HCT116 (cell line): ENCODE data around the gene TNFRSF18. TPM values are rescaled to one million over a fixed set of nuclear protein-coding genes. Genes with fewer than 3 reads are reported as not detected.

Experiments used
- ATAC-seq: fragments of 200-7000 bp; cut with Tn5 transposase; 2 replicates; pipeline ENCODE4 v1.9.1; 2020; ENCODE audit warnings: mild to moderate bottlenecking, moderate library complexity
- BruUV-seq: library from RNA; stranded (reverse); fragments of 400-500 nt; replicated peaks from 2 replicates; lab custom pipeline; 2021; lab: Mats Ljungman, UMichigan
- CTCF ChIA-PET: fragments of 300-600 bp; sonication (Branson Sonifier 250); formaldehyde crosslinking; loops from one replicate; lab custom pipeline; 2021; ENCODE audit warnings: antibody characterized with exemption; lab: Charles Lee
- POLR2A ChIA-PET: fragments of 300-600, 350-600 bp; sonication (Branson Sonifier 250); formaldehyde crosslinking; loops from one replicate; lab custom pipeline; 2021; ENCODE audit warnings: antibody characterized with exemption; lab: Charles Lee
- RAD21 ChIA-PET, 2 experiments: fragments of 300-600 bp; sonication (Branson Sonifier 250); formaldehyde crosslinking; loops; one replicate each; lab custom pipeline; 2023; ENCODE audit warnings: low total read pairs in 2 of 2; ENCODE audit not compliant: uncharacterized antibody in 2 of 2, unreplicated experiment in 2 of 2, low non-redundant PET in 1 of 2; lab: Charles Lee
- DNase-seq: peaks from one replicate; pipeline ENCODE4 v3.0.0-alpha.2; 2010; ENCODE audit warnings: low read depth, low spot score
- H2AFZ ChIP-seq: fragments of 200-600 bp; shearing (Covaris generic), sonication (generic); 2 replicates; pipeline ENCODE4 v1.6.1; 2017; ENCODE audit warnings: low read depth, mixed run types, mixed read lengths, antibody characterized with exemption, low read length; ENCODE audit not compliant: poor library complexity, severe bottlenecking
- H3K27ac ChIP-seq: 2 replicates; pipeline ENCODE4 v1.5.1; 2012; ENCODE audit warnings: low read depth, low read length
- H3K27me3 ChIP-seq: fragments of 200-600 bp; sonication (generic); 2 replicates; pipeline ENCODE4 v1.6.1; 2016; ENCODE audit warnings: mixed run types, low read length, mixed read lengths; ENCODE audit not compliant: insufficient read depth
- H3K36me3 ChIP-seq, 2 experiments: fragments of 200-500 bp in 1 of 2; fragments of 200-600 bp in 1 of 2; sonication (Bioruptor generic) in 1 of 2; sonication (generic) in 1 of 2; 2 replicates each; pipeline versions ENCODE4 v1.5.1 to v1.6.1; 2014 to 2016; ENCODE audit warnings: low read length in 2 of 2, inconsistent platforms in 1 of 2, mixed read lengths in 1 of 2, mixed run types in 1 of 2; ENCODE audit not compliant: insufficient read depth in 2 of 2, control insufficient read depth in 1 of 2
- H3K4me1 ChIP-seq, 2 experiments: fragments of 200-600 bp in 1 of 2; sonication (generic) in 1 of 2; 2 replicates each; pipeline versions ENCODE4 v1.5.1 to v1.6.1; 2012 to 2017; ENCODE audit warnings: low read length in 2 of 2, inconsistent platforms in 1 of 2, mild to moderate bottlenecking in 1 of 2, mixed read lengths in 1 of 2, mixed run types in 1 of 2, moderate library complexity in 1 of 2; ENCODE audit not compliant: insufficient read depth in 2 of 2, control insufficient read depth in 1 of 2
- H3K4me2 ChIP-seq: fragments of 200-600 bp; sonication (generic); 2 replicates; pipeline ENCODE4 v1.6.1; 2017; ENCODE audit warnings: mixed run types, low read length, mixed read lengths
- H3K4me3 ChIP-seq, 2 experiments: fragments of 200-600 bp in 1 of 2; sonication (generic) in 1 of 2; replicated peaks in 1 of 2; 2 replicates each; pipeline ENCODE4 v1.5.1; 2011 to 2016; ENCODE audit warnings: low read length in 2 of 2, control low read depth in 1 of 2, low read depth in 1 of 2, mild to moderate bottlenecking in 1 of 2, mixed read lengths in 1 of 2, mixed run types in 1 of 2
- H3K79me2 ChIP-seq: fragments of 200-600 bp; sonication (generic); 2 replicates; pipeline ENCODE4 v1.6.1; 2017; ENCODE audit warnings: mild to moderate bottlenecking, mixed run types, low read length, moderate library complexity, mixed read lengths; ENCODE audit not compliant: insufficient read depth
- H3K9ac ChIP-seq: fragments of 200-600 bp; sonication (generic); 2 replicates; pipeline ENCODE4 v1.6.1; 2016; ENCODE audit warnings: low read length, mixed read lengths
- H3K9me2 ChIP-seq: fragments of 200-600 bp; sonication (generic), shearing (Covaris generic); 2 replicates; pipeline ENCODE4 v1.6.1; 2017; ENCODE audit warnings: mixed run types, mild to moderate bottlenecking, moderate library complexity; ENCODE audit not compliant: insufficient read depth
- H3K9me3 ChIP-seq, 2 experiments: fragments of 200-500 bp in 1 of 2; fragments of 200-600 bp in 1 of 2; sonication (Bioruptor generic) in 1 of 2; sonication (generic) in 1 of 2; 2 replicates each; pipeline ENCODE4 v1.6.1; 2014 to 2017; ENCODE audit warnings: low read length in 2 of 2, mixed read lengths in 2 of 2, inconsistent platforms in 1 of 2, low read depth in 1 of 2, mild to moderate bottlenecking in 1 of 2, mixed run types in 1 of 2, moderate library complexity in 1 of 2; ENCODE audit not compliant: control insufficient read depth in 1 of 2, insufficient read depth in 1 of 2
- H4K20me1 ChIP-seq: fragments of 200-600 bp; sonication (generic), shearing (Covaris generic); 2 replicates; pipeline ENCODE4 v1.6.1; 2017; ENCODE audit warnings: mixed run types, mild to moderate bottlenecking, moderate library complexity; ENCODE audit not compliant: insufficient read depth
- CBX3 ChIP-seq: IDR thresholded peaks from 2 replicates; pipeline ENCODE4 v1.6.1; 2012; ENCODE audit warnings: low read depth
- CEBPB ChIP-seq: IDR thresholded peaks from 2 replicates; pipeline ENCODE4 v1.6.1; 2012; ENCODE audit warnings: low read depth
- EGR1 ChIP-seq: IDR thresholded peaks from 2 replicates; pipeline ENCODE4 v1.6.1; 2012; ENCODE audit warnings: low read depth
- ELF1 ChIP-seq: IDR thresholded peaks from 2 replicates; pipeline ENCODE4 v1.6.1; 2012; ENCODE audit warnings: low read depth, borderline replicate concordance
- EZH2 ChIP-seq: fragments of 200-600 bp; sonication (generic); IDR thresholded peaks from 2 replicates; pipeline ENCODE4 v1.6.1; 2017; ENCODE audit warnings: antibody characterized with exemption, mixed run types
- FOSL1 ChIP-seq: IDR thresholded peaks from 2 replicates; pipeline ENCODE4 v1.6.1; 2012; ENCODE audit warnings: low read depth
- JUND ChIP-seq: IDR thresholded peaks from 2 replicates; pipeline ENCODE4 v1.6.1; 2012
- MAX ChIP-seq: IDR thresholded peaks from 2 replicates; pipeline ENCODE4 v1.6.1; 2012
- POLR2A ChIP-seq: IDR thresholded peaks from 2 replicates; pipeline ENCODE4 v1.7.0; 2011; ENCODE audit warnings: borderline replicate concordance; ENCODE audit not compliant: insufficient read depth, insufficient read length; ENCODE audit errors: extremely low read depth
- POLR2AphosphoS5 ChIP-seq: IDR thresholded peaks from 2 replicates; pipeline ENCODE4 v1.6.1; 2011; ENCODE audit warnings: mild to moderate bottlenecking, low read depth, low read length, moderate library complexity
- RAD21 ChIP-seq: IDR thresholded peaks from 2 replicates; pipeline ENCODE4 v1.6.1; 2012; ENCODE audit warnings: low read depth, mild to moderate bottlenecking
- REST ChIP-seq: IDR thresholded peaks from 2 replicates; pipeline ENCODE4 v1.6.1; 2012; ENCODE audit warnings: low read depth
- SIN3A ChIP-seq: IDR thresholded peaks from 2 replicates; pipeline ENCODE4 v1.6.1; 2012; ENCODE audit warnings: low read depth
- SP1 ChIP-seq: IDR thresholded peaks from 2 replicates; pipeline ENCODE4 v1.6.1; 2012; ENCODE audit warnings: low read depth
- SRF ChIP-seq: IDR thresholded peaks from 2 replicates; pipeline ENCODE4 v1.6.1; 2012; ENCODE audit warnings: low read depth
- TCF7L2 ChIP-seq: IDR thresholded peaks from 2 replicates; pipeline ENCODE4 v1.7.0; 2011; ENCODE audit warnings: borderline replicate concordance, inconsistent platforms; ENCODE audit not compliant: insufficient read depth, insufficient read length; ENCODE audit errors: extremely low read depth
- intact Hi-C: fragments of 100-400 bp; cut with micrococcal nuclease; formaldehyde crosslinking; loops from 2 replicates; pipeline ENCODE4 v1.10.0; 2022
- total RNA-seq: library from RNA; stranded (reverse); gene quantifications from one replicate; pipeline ENCODE4 v1.2.1, GENCODE V29; 2021; ENCODE audit not compliant: unreplicated experiment

TNFRSF18 gene
- total RNA-seq, 1 experiment from 2014 or later, result 56.2 TPM

- DNase-seq, result no peak
- TF ChIP-seq JUND (no peak), SRF (no peak), EZH2 (no peak), FOSL1 (no peak), POLR2A (no peak), CEBPB (no peak), TCF7L2 (no peak), SIN3A (no peak), SP1 (no peak), REST (no peak), MAX (no peak), POLR2AphosphoS5 (no peak), EGR1 (no peak), ELF1 (no peak), CBX3 (no peak), RAD21 (no peak)
- H3K9ac ChIP-seq, result no peak within 1 kb of the TSS
- no peaks in the 10 kb centered on the region for H3K27me3 ChIP-seq
- H3K4me1 ChIP-seq, result peaks cover 6 to 13% of the 10 kb centered on the region in 2 experiments
- peaks cover 2 to 16% of the 10 kb centered on the region in 2 experiments; a peak in 2 of 4 replicates for H3K36me3 ChIP-seq
- no peak within 1 kb of the TSS for H2AFZ ChIP-seq
- H3K79me2 ChIP-seq, result no peaks in the 10 kb centered on the region
- intact Hi-C loops, result no loop called here
- H3K4me2 ChIP-seq, result no peak within 1 kb of the TSS
- POLR2A ChIA-PET, result interaction anchor here (1.7 kb wide), 1 partner anchor 48 kb away, joined by 3 read pairs; no protein-coding TSS in a partner anchor
- no TSS peak for BruUV-seq
- CTCF ChIA-PET, result no interaction called here
- no peak within 1 kb of the TSS for H3K27ac ChIP-seq
- no peak for ATAC-seq
- RAD21 ChIA-PET, result no interaction called here
- no peaks in the 10 kb centered on the region for H4K20me1 ChIP-seq
- H3K9me3 ChIP-seq, result no peaks in the 10 kb centered on the region
- no peak within 1 kb of the TSS for H3K4me3 ChIP-seq
- H3K9me2 ChIP-seq, result no peaks in the 10 kb centered on the region
Observed at GRCh38 chr1:1213345-1214265, 7.2 kb upstream of the TNFRSF18 start, which contains the start of gene TNFRSF4. TSS of gene TNFRSF4 (minus strand) at chr1:1214153. CDS start at chr1:1214127, 26 bp downstream.
